Raji (cell line): ENCODE data around the gene TMEM260.

Experiments
- POLR2A ChIP-seq: IDR thresholded peaks from 2 replicates; pipeline ENCODE4 v1.6.1; 2011; ENCODE audit warnings: low read depth, low read length, control low read depth; ENCODE audit not compliant: insufficient read depth

The TMEM260 gene

GRCh38 chr14:56579345-56580220, at the start of gene TMEM260:
TMEM260 (plus strand) TSS chr14:56579798; CDS start chr14:56579915, 117 bp downstream.
- peak; percentile 90 for TF ChIP-seq POLR2A

GRCh38 chr14:56532546-56532945, 47.1 kb upstream of the TMEM260 start:
- no peak for TF ChIP-seq POLR2A

- TF ChIP-seq POLR2A: no peak
These were observed 44.9 kb upstream of the TMEM260 start for GRCh38 chr14:56534656-56535055.

DNA sequence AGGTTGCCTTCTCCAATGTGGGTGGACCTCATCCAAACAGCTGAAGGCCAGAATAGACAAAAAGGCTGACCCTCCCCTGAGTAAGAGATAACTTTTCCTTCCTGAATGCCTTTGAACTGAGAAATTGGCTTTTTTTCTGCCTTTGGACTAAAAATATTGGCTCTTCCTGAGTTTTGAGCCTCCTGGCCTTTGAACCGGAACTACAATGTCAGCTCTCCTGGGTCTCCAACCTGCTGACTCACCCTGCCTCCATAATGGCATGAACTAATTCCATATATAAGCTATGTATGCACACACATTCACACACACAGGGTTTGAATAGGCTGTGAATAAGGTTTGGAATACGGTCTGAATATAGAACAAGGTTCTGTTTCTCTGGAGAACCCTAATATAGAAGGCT, 39.7 kb upstream of the TMEM260 start:
- no peak for TF ChIP-seq POLR2A

GRCh38 chr14:56543436-56543835, 36.2 kb upstream of the TMEM260 start:
- no peak for TF ChIP-seq POLR2A

- TF ChIP-seq POLR2A: no peak
These were observed 29.9 kb upstream of the TMEM260 start for GRCh38 chr14:56549721-56550120.

- no peak for TF ChIP-seq POLR2A
These were observed 27.0 kb upstream of the TMEM260 start for GRCh38 chr14:56552615-56553014.

GRCh38 chr14:56554301-56554700, 25.3 kb upstream of the TMEM260 start:
- TF ChIP-seq POLR2A: no peak

GRCh38 chr14:56555921-56556570, 23.6 kb upstream of the TMEM260 start:
- no peak for TF ChIP-seq POLR2A

DNA sequence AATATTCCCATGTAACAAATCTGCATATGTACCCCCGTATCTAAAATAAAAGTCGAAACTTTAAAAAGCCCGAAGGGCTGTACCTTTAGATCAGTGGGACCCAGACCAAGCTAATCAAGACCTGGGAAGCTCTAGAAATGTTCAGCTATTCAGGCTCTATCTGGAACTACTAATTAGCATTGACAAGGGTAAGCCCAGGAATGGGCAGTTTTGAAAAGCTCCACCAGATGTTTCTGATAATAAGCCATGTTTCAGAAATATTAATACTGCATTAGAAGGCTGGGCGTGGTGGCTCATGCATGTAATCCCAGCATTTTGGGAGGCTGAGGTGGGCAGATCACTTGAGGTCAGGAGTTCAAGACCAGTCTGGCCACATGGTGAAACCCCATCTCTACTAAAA, 20.4 kb upstream of the TMEM260 start:
- TF ChIP-seq POLR2A: no peak

- no peak for TF ChIP-seq POLR2A
These were observed 18.0 kb upstream of the TMEM260 start for GRCh38 chr14:56561606-56562005.

DNA sequence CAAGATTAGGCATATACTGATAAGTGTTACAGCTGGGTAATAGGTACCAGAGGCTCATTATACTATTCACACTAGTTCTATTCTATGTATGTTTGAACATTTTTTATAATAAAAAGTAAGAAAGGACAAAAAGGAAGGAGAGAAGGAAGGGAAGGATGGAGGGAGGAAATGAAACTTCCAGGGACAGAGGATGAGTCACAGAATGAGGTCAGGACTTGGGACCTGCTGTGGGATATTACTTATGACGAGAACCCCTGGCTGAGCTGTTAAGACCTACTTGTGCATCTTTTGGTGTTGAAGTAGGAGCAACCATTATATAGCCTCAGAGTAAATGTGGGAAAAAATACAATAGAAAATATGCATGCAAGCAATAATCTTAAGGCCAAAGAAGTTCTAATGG, 16.7 kb upstream of the TMEM260 start:
- TF ChIP-seq POLR2A: no peak

DNA sequence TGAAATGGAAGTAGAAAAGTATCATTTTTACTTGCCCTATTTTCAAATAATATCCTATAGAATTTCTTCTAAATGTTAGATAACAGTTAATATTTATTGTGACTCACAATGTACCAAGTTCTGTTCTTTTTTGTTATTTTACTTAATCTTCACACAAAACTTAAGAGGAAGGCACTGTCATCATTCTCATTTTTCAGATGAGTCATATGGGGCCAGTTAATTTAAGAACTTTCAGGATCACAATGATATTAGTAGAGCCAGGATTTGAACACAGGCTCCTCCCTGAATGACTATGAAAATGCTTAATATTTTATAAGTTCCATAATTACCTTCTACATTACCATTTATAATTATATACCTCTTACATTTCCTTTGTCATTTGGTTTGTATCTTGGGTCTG, 10.4 kb upstream of the TMEM260 start:
- no peak for TF ChIP-seq POLR2A

DNA sequence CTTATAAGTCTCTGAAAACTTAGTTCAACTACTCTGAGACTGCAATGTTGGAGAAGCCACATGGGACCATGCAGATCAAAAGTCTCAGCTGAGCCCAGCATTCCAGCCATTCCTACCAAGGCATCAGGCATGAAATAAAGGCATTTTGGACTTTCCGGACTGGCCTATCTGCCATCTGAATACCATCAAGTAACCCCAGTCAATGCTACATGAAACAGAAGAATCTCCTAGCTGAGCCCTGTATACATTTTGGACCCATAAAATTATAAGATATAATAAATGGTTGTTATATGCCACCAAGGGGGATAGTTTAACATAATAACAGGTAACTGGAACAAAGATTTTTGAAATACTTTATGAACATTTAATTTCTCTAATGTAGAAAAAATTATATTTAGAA, 9.3 kb upstream of the TMEM260 start:
- no peak for TF ChIP-seq POLR2A

- TF ChIP-seq POLR2A: no peak
These were observed 668 bp downstream of the TMEM260 start for GRCh38 chr14:56580221-56580711.

- TF ChIP-seq POLR2A: no peak
These were observed 1.6 kb downstream of the TMEM260 start for GRCh38 chr14:56581041-56581727.

DNA sequence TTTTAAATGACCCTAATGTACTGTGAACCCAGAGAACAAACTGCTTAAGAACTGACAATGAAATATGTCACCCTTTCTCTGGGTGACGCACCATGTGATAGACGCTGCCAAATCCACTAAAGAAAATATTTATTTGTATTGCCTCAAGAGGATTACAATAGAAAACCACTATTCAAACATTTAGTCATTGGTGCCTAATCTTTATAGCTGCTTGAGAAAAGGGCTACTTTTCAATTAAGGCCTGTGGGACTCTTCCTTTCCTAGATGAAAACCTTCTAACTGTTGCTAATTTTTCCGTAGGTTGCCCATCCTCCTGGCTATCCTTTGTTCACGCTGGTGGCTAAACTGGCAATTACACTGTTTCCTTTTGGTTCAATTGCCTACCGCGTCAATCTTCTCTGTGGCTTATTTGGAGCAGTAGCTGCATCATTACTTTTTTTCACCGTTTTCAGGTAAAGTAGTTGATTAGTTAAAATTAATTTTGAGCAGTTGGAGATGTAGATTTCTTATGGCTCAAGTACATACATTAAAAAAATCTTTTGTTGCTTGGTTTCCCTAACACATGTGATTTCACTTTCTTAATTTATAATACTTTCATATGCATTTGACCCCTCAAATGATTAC, 6.0 kb downstream of the TMEM260 start:
- TF ChIP-seq POLR2A: no peak
